ENCODE measurements around the gene MICAL3.

MICAL3 gene

DNA sequence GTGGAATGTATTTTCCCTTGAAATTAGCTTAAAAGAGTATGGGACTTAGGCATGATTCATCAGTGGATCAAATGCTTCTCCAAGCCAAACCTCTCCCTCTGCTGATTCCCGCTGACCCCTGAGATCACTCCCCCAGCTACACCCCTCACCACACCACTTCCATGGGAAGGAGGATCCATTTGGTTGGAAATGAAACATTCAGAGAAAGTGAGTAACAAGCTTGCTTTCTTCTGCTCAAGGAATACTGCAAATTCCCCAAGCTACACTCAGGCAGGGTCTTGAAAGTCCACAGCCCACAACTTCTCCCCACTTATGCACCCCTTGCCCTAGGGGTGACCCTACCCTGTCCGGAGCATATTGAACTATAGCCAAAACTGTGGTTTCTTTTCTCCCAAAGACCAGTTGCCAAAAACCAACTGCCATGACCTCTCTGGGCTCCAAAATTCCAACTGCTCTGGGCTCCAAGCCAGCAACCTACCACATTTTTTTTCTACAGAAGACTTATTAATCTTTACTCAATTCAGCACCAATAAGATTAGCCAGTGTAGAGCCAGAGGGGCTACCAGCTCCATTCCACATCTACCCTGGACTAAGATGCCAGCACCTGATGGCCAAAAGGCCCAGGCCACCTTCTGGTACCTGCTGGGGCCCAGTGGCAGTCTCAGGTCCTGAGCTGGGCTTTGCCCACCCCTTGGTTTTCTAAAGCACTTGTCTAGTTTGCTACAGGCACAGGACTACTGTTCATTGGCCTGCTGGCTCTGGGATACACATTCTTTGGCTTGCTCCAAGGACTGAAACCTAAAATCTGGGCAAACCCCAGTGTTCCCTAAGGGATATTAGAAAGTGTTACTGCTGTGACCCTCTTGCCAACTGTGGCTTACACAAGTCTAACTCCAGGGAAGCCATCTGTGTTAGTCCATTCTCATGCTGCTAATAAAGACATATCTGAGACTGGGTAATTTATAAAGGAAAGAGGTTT, 101.1 kb downstream of the MICAL3 start:
- in situ Hi-C loops (cut with MboI; ENCODE audit: low pct_unique_long_range_greater_than_20kb, low sequenced_read_pairs), result no loop called here
- no peak for DNase-seq

DNA sequence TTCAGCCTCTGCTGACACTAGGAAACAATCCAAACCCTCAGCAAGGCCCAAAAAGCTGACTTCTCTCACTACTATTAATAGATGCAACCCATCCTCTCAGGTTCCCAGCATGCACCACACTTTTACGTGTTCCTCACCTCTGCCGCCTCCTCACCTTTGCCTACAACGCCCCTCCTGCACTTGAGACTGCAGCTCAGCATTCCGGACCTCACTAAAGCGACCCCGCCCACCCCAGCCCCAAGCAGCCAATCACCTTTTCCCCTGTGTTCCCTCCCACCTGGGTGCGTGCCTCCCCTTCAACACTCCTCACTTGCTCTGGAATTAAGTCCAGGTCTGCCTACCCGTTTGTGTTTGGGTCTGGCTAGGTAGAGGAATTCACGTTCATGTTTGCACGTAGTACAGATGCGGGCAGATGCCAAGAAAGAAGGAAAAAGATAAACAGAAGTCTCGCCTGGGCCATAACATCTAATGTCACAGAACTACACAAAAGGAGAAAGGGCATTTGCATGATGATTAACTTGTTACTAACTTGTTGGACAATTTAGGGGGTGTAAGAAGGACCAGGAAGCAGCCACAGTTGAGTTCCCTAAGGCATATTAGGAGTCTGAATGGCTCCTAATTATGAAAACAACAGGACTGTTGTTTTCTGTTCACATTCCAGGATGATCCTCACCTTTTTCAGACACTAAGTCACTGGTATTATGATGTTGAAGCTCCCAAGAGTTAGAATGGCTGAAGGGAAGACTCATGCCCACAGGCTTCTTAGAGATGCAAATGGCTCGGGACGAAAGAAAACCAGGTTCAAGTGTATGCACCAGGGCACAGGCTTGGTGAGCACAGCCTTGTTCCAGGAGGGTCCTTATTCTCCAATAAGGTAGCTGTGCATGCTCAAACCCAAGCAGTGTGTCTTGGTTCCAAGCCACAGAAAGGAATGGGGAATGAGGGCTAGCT, 102.2 kb downstream of the MICAL3 start:
- in situ Hi-C loops (cut with MboI; ENCODE audit: low pct_unique_long_range_greater_than_20kb, low sequenced_read_pairs), result no loop called here
- no peak for DNase-seq

DNA sequence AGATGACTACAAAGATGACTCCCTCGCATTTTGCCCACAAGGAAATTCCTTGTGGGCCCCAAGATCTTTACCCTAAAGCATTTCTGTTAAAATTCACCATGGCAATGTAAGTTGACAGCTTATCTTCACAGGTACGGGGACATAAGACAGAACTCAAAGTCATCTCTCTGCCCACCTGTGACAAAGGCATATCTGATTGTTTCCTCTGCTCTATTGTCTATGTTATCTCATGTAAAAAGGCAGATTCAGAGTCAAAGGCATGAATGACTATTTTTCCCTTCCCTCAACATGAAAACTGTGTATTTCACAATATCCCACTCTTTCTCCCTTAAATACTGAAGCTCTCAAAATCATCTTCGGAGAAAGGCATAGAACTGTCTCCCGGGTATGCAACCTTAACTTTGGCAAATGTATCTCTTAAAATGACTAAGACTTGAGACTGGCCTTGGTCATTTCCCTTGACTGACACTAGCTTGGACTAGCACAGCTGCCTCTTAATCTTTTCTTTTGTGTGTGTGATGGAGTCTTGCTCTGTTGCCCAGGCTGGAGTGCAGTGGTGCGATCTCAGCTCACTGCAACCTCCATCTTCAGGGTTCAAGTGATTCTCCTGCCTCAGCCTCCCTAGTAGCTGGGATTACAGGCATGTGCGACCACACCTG, 103.2 kb downstream of the MICAL3 start:
- in situ Hi-C loops (cut with MboI; ENCODE audit: low pct_unique_long_range_greater_than_20kb, low sequenced_read_pairs), result no loop called here
- no peak for DNase-seq

DNA sequence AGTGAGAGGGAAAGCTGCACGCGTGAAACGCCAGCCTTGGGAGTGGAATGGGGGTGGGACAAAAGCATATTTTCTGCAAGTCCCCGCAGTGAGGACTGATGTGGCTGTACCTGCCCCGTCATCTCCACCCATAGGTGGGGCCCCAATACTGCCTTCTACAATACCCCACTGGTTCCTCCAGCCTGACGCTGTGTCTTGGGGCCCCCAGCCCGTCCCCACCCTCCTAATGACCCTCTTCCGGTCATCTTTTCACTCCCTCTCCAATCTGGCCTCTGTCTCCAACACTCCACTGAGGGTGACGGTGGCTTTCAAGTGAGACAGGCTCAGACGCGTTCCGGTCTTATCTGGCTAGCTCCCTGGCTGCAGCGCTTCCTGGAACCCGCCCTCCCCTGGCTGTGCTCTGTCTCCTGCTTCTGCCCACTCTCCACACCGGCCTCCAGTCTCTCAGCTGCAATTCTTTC, 104.2 kb downstream of the MICAL3 start:
- in situ Hi-C loops (cut with MboI; ENCODE audit: low pct_unique_long_range_greater_than_20kb, low sequenced_read_pairs), result no loop called here
- no peak for DNase-seq

DNA sequence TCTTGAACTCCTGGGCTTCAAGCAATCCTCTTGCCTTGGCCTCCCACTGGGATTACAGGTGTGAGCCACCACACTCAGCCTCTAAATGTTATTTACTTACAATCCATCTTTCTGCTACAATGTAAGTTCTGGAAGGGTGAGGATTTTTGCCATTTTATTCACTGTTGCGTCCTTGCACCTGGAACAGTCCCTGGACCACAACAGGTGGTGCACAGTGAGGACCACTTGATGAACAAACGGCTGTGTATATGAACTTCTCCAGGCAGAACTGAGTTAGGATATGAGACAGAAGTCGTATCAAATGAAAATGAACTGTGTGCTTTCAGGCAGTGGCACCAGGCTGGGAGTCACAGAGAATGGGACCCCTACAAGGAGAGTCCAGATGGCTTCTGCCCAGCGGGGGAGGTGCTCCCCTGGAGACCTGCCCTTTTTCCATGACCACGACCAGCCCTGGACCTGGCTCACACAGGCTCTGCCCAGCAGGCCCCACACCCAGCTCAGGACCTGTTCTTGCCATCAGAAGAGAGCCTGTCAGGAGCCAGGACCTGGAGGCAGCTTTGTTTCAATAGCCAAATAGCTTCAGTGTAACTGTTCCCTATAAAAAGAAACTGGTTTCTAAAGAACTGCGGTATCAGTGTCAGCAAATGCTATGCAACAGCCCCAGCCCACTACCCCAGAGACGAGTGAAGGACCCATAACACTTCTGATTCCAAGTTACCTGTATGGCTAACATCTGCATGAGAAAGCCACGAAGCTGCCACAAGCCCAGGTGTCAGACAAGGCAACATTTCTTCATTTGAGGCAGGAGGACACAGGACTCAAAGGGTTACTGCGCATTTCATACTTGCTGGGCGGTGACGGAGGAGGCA, 104.9 kb downstream of the MICAL3 start:
- in situ Hi-C loops (cut with MboI; ENCODE audit: low pct_unique_long_range_greater_than_20kb, low sequenced_read_pairs), result no loop called here
- DNase-seq, result no peak

DNA sequence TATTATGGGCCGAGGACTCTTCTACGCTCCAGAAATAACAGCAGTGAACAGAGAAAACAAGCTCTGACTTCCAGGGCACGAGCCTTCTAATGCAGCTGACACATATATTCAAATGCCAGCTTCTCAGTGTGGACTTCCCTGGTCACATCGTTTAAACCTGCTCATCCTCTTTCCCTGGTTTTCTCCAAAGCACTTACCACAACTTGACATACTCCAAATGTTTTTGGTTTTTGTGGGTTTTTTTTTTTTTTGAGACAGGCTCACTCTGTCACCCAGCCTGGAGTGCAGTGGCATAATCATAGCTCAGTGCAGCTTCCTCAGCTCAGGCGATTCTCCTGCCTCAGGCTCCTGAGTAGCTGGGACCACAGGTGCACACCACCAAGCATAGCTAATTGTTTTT, 105.5 kb downstream of the MICAL3 start:
- in situ Hi-C loops (cut with MboI; ENCODE audit: low pct_unique_long_range_greater_than_20kb, low sequenced_read_pairs), result no loop called here
- no peak for DNase-seq

DNA sequence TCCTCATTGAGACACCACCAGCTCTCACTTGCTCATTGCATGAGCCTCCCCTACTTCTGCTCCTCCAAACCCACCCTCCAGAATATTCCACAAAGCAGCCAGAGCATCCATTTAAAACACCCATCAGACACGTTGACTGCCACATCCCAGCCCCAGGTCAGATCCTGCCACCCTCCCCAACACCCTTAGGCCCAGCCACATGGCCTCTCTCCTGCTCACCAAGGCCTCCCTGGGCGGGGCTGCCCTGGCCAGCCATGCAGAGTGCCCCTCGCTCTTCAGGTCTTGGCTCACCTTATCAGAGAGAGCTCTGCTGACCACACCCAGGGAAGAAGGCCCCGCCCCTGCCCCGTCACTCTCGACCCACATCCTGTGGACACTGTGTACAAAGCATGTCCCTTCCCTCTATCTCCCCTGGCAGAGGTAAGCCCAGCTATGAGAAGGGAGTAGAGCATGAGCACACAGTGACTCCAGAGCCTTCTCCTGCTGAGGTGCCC, 106.8 kb downstream of the MICAL3 start:
- DNase-seq, result no peak
- in situ Hi-C loops (cut with MboI; ENCODE audit: low pct_unique_long_range_greater_than_20kb, low sequenced_read_pairs), result no loop called here

DNA sequence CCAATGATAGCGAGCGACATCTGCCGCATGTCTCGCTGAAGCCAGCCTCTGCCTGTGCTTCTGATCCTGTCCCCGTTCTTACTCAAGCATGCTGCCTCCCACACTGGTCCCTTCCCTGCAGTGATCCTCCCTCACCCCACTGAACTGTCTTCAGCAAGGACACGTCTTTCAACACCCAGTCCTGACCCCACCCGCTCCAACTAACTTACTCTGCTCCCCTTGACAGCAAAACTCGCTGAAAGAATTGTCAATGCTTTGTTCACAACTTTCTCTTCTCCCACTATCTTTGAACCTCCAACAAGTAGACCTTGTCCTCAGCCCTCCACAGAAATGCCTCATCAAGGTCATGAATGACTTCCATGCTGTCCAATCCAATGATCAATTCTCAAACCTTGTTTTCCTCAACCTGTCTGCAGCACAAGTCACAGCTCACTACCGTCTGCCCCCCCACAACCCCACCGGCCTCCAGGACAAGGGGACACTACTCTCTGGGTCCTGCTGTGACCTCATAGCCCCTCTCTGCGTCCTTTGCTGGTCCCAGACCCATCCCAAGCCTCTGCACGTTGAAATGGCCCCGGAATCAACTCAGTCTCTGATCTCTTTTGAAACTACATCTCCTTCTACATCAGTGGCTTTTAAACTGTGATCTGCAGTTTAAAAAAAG, 108.0 kb downstream of the MICAL3 start:
- no peak for DNase-seq
- in situ Hi-C loops (cut with MboI; ENCODE audit: low pct_unique_long_range_greater_than_20kb, low sequenced_read_pairs), result no loop called here

DNA sequence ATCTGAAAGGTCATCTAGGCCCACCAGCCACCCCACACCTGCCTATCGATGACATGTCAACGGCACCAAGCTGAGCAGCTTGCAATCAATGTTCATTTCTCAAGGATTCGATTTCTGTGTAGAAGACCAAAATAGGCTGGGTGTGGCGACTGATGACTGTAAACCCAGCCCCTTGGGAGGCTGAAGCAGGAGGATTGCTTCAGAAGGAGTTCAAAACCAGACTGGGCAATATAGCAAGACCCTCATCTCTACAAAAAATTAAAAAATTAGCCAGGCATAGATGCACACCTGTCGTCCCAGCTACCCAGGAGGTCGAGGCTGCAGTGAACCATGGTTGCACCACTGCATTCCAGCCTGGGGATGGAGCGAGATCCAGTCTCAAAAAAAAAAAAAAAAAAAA, 108.7 kb downstream of the MICAL3 start:
- in situ Hi-C loops (cut with MboI; ENCODE audit: low pct_unique_long_range_greater_than_20kb, low sequenced_read_pairs), result no loop called here
- no peak for DNase-seq

DNA sequence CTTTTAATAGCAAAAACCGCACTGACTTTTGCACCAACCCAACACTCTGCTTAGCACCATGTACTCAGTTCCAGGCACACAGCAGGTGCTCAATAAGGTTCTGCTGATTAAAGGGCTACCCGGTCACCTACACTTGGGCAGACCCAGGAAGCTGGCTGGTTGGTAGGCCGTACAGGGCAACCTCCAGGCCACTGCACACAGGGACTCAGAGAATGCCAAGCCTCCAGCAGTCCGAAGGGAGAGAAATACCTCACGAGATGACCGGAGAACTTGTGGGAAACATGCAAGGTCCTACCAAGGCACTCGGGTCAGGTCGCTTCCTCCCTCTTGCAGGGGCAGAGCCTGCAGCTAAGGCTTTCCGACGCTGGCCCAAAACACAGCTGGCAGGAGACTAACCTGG, 109.2 kb downstream of the MICAL3 start:
- DNase-seq, result no peak
- in situ Hi-C loops (cut with MboI; ENCODE audit: low pct_unique_long_range_greater_than_20kb, low sequenced_read_pairs), result no loop called here

DNA sequence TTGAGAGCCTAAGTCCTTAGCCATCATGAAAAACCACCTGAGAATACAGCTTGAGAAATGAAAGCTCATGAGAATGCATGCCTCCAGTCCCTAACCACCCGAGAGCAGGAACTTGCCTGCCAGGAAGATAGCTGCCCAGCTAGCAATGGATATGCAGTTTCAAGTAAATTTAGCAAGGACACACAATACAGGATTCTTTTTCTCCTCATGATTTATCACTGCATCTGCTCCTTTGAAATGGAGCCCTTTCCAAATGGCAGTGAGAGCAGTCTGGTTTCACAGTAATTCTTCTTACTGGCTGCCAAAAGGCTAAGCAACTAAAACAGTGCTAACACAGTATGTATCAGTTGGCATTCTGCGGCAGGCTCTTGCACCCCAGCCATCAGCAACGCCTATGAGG, 109.9 kb downstream of the MICAL3 start:
- no peak for DNase-seq
- in situ Hi-C loops (cut with MboI; ENCODE audit: low pct_unique_long_range_greater_than_20kb, low sequenced_read_pairs), result no loop called here

DNA sequence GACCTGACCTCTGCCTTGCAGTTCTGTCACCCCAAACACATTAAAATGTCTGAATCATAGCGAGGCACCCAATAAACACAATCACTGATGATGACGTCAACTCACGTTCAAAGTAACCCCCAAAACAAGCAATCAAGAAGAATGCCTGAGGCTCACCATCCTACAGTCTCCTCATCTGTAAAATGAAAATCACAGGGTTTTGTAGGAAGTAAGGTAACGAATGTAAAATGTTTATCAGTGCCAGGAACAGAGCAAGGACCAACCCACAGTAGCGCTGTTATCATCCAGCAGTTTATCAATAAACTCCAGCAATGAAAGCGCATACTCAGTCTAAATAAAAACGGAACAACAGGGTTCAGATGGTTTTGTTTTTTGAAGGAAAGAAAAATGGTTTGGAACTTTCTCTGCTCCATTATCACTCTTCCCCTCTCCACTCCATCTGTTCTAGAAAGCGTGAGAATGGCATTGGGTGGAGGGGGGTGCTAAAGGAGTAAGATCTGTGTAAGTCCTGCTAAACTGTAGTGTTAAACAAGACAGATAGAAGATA, 110.5 kb downstream of the MICAL3 start:
- in situ Hi-C loops (cut with MboI; ENCODE audit: low pct_unique_long_range_greater_than_20kb, low sequenced_read_pairs), result no loop called here
- DNase-seq, result no peak

DNA sequence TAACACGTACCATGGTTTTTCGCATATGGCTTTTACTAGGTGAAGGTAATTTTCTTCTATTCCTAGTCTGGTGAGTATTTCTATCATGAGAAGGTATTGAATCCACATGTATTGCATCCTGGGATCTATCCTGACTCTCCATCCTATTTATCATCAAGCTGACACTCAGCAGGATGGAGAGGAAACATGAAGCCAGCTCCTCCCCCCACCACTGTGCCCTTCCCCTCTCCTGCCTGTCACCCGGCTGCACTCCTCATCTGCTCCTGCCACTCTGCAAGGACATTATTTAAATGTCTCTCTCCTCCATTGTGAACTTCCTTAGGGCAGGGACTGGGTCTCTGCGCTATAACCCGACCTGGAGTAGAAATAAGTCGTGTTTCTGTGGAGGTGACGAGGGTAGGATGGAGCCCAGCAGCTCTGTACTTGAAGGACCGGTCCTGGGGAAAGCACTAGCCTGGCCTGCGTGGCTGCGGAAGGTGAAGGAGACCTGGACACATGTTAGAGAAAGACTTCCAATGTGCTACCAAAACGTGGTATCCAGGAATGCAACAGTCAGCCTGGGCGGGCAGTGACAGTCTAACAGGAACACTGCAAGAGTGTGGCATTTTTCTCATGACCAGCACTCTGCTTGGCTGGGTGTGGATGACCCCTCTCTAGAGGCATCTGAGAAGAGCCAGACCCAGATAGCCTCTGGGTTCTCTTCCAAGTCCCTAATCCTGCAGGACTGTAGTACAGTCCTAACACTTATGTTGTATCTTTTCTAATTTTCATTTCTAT, 111.2 kb downstream of the MICAL3 start:
- in situ Hi-C loops (cut with MboI; ENCODE audit: low pct_unique_long_range_greater_than_20kb, low sequenced_read_pairs), result no loop called here
- no peak for DNase-seq

DNA sequence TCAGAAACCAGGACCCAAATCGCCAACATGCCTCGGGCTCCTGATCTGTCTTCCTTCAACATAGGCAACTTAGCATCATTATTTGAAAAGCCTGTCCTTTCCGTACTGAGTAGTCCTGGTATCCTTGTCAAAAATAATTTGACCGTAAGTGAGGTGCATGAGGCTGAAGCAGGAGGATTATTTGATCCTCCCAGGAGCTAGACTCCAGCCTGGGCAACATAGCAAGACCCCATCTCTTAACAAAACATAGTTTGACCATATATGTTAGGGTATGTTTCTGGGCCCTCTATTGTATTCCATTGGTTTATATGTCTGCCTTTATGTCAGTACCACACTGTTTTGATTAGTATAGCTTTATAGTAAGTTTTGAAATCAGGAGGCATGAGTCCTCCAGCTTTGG, 112.5 kb downstream of the MICAL3 start:
- in situ Hi-C loops (cut with MboI; ENCODE audit: low pct_unique_long_range_greater_than_20kb, low sequenced_read_pairs), result no loop called here
- no peak for DNase-seq

DNA sequence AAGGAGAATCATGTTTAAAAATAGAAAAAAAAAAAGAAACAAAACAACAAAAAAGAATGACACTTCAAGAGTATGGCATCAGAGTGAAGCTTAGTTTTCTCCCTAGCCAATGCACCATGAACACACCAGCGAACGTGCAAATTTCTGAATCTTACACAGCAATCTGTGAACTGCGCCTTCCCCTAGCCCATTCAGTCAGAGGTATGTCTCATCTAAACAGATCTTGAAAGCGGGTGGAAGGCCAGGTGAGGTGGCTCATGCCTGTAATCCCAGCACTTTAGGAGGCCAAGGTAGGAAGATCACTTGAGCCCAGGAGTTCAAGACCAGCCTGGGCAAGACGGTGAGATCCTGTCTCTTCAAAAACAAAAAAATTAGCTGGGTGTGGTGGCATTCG, 113.1 kb downstream of the MICAL3 start:
- in situ Hi-C loops (cut with MboI; ENCODE audit: low pct_unique_long_range_greater_than_20kb, low sequenced_read_pairs), result no loop called here
- DNase-seq, result no peak

DNA sequence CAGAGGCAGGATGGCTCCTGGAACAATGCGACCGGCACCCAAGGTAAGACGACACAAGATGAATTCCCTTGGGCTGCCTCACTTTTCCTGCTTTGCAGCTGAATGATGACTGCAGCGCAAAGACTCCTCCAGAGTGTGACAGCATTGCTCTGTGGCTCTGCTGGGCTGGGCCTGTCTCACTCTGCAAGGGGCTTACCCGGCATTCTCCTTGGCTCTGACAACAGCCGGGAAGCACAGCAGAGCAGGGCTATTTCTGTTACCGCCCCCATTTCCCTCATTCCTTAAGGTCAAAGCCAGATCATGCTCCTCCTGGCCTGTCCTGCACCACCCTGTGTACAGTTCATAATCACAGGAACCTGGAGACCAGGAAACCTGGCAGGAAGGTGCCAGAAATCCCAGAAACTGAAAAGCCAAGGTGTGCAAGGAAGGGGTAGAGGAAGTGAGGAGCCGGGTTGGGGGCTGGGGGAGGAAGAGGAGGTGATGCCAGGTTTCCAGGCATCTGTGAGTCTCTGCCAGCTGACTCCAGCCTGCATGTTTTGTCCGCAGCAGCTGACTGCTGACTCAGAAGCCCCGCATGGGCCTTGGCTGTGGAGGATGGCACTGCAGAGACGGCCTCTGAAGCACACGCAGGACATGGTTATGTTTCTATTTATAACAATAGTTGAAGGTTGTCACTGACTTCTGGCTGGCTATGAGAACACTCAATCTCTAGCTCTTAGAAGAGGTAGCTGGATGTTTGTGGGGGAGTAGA, 113.6 kb downstream of the MICAL3 start:
- in situ Hi-C loops (cut with MboI; ENCODE audit: low pct_unique_long_range_greater_than_20kb, low sequenced_read_pairs), result no loop called here
- no peak for DNase-seq
